Measurements from ENCODE around the gene ZMYM1.
"Not testable (repeated sequence)": the region's sequence is repeated elsewhere in the genome, so short reads cannot be mapped to it uniquely, and the experiment has no call there.

ZMYM1 gene

GRCh38 chr1:35044431-35044830 is 34.8 kb upstream of the ZMYM1 start:
- no peaks in the 10 kb centered on the region for H3K4me1 ChIP-seq (ENCODE audit: control insufficient read depth, insufficient read depth, low read length)
- no peaks in the 10 kb centered on the region for H3K36me3 ChIP-seq (ENCODE audit: control insufficient read depth, insufficient read depth, low read length)
- no peak for DNase-seq (ENCODE audit: low read depth, low spot score)
- H3K27me3 ChIP-seq (ENCODE audit: control insufficient read depth, insufficient read depth, low read length) = no peaks in the 10 kb centered on the region
- H3K9me3 ChIP-seq (ENCODE audit: control insufficient read depth, insufficient read depth, low read length) = no peaks in the 10 kb centered on the region
- no CpG with 5 or more reads among the region's 1 CpG for WGBS (ENCODE audit: insufficient coverage, insufficient read length)
- no peak overlapping the region for H3K4me3 ChIP-seq (ENCODE audit: low read length)
- no peak overlapping the region for H3K27ac ChIP-seq (ENCODE audit: low read length)

- WGBS (ENCODE audit: insufficient coverage, insufficient read length) = no CpG with 5 or more reads among the region's 5 CpGs
- Histone ChIP-seq H3K4me1 (ENCODE audit: control insufficient read depth, insufficient read depth, low read length) (no peaks in the 10 kb centered on the region), H3K4me3 (ENCODE audit: low read length) (no peak overlapping the region), H3K27me3 (ENCODE audit: control insufficient read depth, insufficient read depth, low read length) (no peaks in the 10 kb centered on the region), H3K9me3 (ENCODE audit: control insufficient read depth, insufficient read depth, low read length) (no peaks in the 10 kb centered on the region), H3K36me3 (ENCODE audit: control insufficient read depth, insufficient read depth, low read length) (no peaks in the 10 kb centered on the region), H3K27ac (ENCODE audit: low read length) (no peak overlapping the region)
- no peak for DNase-seq (ENCODE audit: low read depth, low spot score)
Measured at GRCh38 chr1:35046730-35047129, 32.5 kb upstream of the ZMYM1 start.

GRCh38 chr1:35047188-35047858 is 31.9 kb upstream of the ZMYM1 start:
- DNase-seq (ENCODE audit: low read depth, low spot score) = no peak
- H3K27ac ChIP-seq (ENCODE audit: low read length) = no peak overlapping the region
- H3K27me3 ChIP-seq (ENCODE audit: control insufficient read depth, insufficient read depth, low read length) = no peaks in the 10 kb centered on the region
- no CpG with 5 or more reads among the region's 2 CpGs for WGBS (ENCODE audit: insufficient coverage, insufficient read length)
- H3K4me1 ChIP-seq (ENCODE audit: control insufficient read depth, insufficient read depth, low read length) = no peaks in the 10 kb centered on the region
- H3K4me3 ChIP-seq (ENCODE audit: low read length) = no peak overlapping the region
- H3K36me3 ChIP-seq (ENCODE audit: control insufficient read depth, insufficient read depth, low read length) = no peaks in the 10 kb centered on the region
- no peaks in the 10 kb centered on the region for H3K9me3 ChIP-seq (ENCODE audit: control insufficient read depth, insufficient read depth, low read length)

- no peaks in the 10 kb centered on the region for H3K27me3 ChIP-seq (ENCODE audit: control insufficient read depth, insufficient read depth, low read length)
- DNase-seq (ENCODE audit: low read depth, low spot score) = no peak
- H3K4me1 ChIP-seq (ENCODE audit: control insufficient read depth, insufficient read depth, low read length) = no peaks in the 10 kb centered on the region
- no peaks in the 10 kb centered on the region for H3K36me3 ChIP-seq (ENCODE audit: control insufficient read depth, insufficient read depth, low read length)
- no peak overlapping the region for H3K4me3 ChIP-seq (ENCODE audit: low read length)
- no peaks in the 10 kb centered on the region for H3K9me3 ChIP-seq (ENCODE audit: control insufficient read depth, insufficient read depth, low read length)
- H3K27ac ChIP-seq (ENCODE audit: low read length) = no peak overlapping the region
- no CpG with 5 or more reads among the region's 12 CpGs for WGBS (ENCODE audit: insufficient coverage, insufficient read length)
Measured at GRCh38 chr1:35049116-35049515, 30.1 kb upstream of the ZMYM1 start.

- Histone ChIP-seq H3K27ac (ENCODE audit: low read length) (no peak overlapping the region), H3K9me3 (ENCODE audit: control insufficient read depth, insufficient read depth, low read length) (no peaks in the 10 kb centered on the region), H3K4me1 (ENCODE audit: control insufficient read depth, insufficient read depth, low read length) (no peaks in the 10 kb centered on the region), H3K36me3 (ENCODE audit: control insufficient read depth, insufficient read depth, low read length) (no peaks in the 10 kb centered on the region), H3K27me3 (ENCODE audit: control insufficient read depth, insufficient read depth, low read length) (no peaks in the 10 kb centered on the region), H3K4me3 (ENCODE audit: low read length) (no peak overlapping the region)
- DNase-seq (ENCODE audit: low read depth, low spot score) = no peak
- WGBS (ENCODE audit: insufficient coverage, insufficient read length) = no CpG with 5 or more reads among the region's 3 CpGs
Measured at GRCh38 chr1:35053433-35053832, 25.8 kb upstream of the ZMYM1 start.

- H3K27ac ChIP-seq (ENCODE audit: low read length); H3K9me3 ChIP-seq (ENCODE audit: control insufficient read depth, insufficient read depth, low read length); H3K36me3 ChIP-seq (ENCODE audit: control insufficient read depth, insufficient read depth, low read length); H3K4me3 ChIP-seq (ENCODE audit: low read length); H3K27me3 ChIP-seq (ENCODE audit: control insufficient read depth, insufficient read depth, low read length); DNase-seq (ENCODE audit: low read depth, low spot score); H3K4me1 ChIP-seq (ENCODE audit: control insufficient read depth, insufficient read depth, low read length): not testable (repeated sequence)
- no CpG with 5 or more reads among the region's 3 CpGs for WGBS (ENCODE audit: insufficient coverage, insufficient read length)
Measured at GRCh38 chr1:35054282-35054681, 24.9 kb upstream of the ZMYM1 start.

- not testable (repeated sequence) for DNase-seq (ENCODE audit: low read depth, low spot score); H3K27ac ChIP-seq (ENCODE audit: low read length); H3K4me3 ChIP-seq (ENCODE audit: low read length); H3K9me3 ChIP-seq (ENCODE audit: control insufficient read depth, insufficient read depth, low read length); H3K36me3 ChIP-seq (ENCODE audit: control insufficient read depth, insufficient read depth, low read length); H3K27me3 ChIP-seq (ENCODE audit: control insufficient read depth, insufficient read depth, low read length); H3K4me1 ChIP-seq (ENCODE audit: control insufficient read depth, insufficient read depth, low read length)
- WGBS (ENCODE audit: insufficient coverage, insufficient read length) = no CpG with 5 or more reads among the region's 7 CpGs
Measured at GRCh38 chr1:35058321-35058720, 20.9 kb upstream of the ZMYM1 start.

GRCh38 chr1:35058988-35059387 is 20.2 kb upstream of the ZMYM1 start:
- Histone ChIP-seq H3K27me3 (ENCODE audit: control insufficient read depth, insufficient read depth, low read length) (no peaks in the 10 kb centered on the region), H3K9me3 (ENCODE audit: control insufficient read depth, insufficient read depth, low read length) (no peaks in the 10 kb centered on the region), H3K27ac (ENCODE audit: low read length) (no peak overlapping the region), H3K36me3 (ENCODE audit: control insufficient read depth, insufficient read depth, low read length) (no peaks in the 10 kb centered on the region), H3K4me3 (ENCODE audit: low read length) (no peak overlapping the region), H3K4me1 (ENCODE audit: control insufficient read depth, insufficient read depth, low read length) (no peaks in the 10 kb centered on the region)
- no peak for DNase-seq (ENCODE audit: low read depth, low spot score)
- WGBS (ENCODE audit: insufficient coverage, insufficient read length) = no CpG with 5 or more reads among the region's 2 CpGs

- no CpG with 5 or more reads among the region's 4 CpGs for WGBS (ENCODE audit: insufficient coverage, insufficient read length)
- no peak overlapping the region for H3K4me3 ChIP-seq (ENCODE audit: low read length)
- H3K27ac ChIP-seq (ENCODE audit: low read length) = no peak overlapping the region
- DNase-seq (ENCODE audit: low read depth, low spot score) = no peak
- no peaks in the 10 kb centered on the region for H3K27me3 ChIP-seq (ENCODE audit: control insufficient read depth, insufficient read depth, low read length)
- no peaks in the 10 kb centered on the region for H3K4me1 ChIP-seq (ENCODE audit: control insufficient read depth, insufficient read depth, low read length)
- H3K36me3 ChIP-seq (ENCODE audit: control insufficient read depth, insufficient read depth, low read length) = no peaks in the 10 kb centered on the region
- H3K9me3 ChIP-seq (ENCODE audit: control insufficient read depth, insufficient read depth, low read length) = no peaks in the 10 kb centered on the region
Measured at GRCh38 chr1:35062518-35063196, 16.5 kb upstream of the ZMYM1 start.

GRCh38 chr1:35064265-35064664 is 14.9 kb upstream of the ZMYM1 start:
- H3K27me3 ChIP-seq (ENCODE audit: control insufficient read depth, insufficient read depth, low read length) = no peaks in the 10 kb centered on the region
- no peaks in the 10 kb centered on the region for H3K9me3 ChIP-seq (ENCODE audit: control insufficient read depth, insufficient read depth, low read length)
- no peaks in the 10 kb centered on the region for H3K36me3 ChIP-seq (ENCODE audit: control insufficient read depth, insufficient read depth, low read length)
- H3K4me3 ChIP-seq (ENCODE audit: low read length) = no peak overlapping the region
- no peaks in the 10 kb centered on the region for H3K4me1 ChIP-seq (ENCODE audit: control insufficient read depth, insufficient read depth, low read length)
- no peak for DNase-seq (ENCODE audit: low read depth, low spot score)
- no CpG with 5 or more reads among the region's 2 CpGs for WGBS (ENCODE audit: insufficient coverage, insufficient read length)
- no peak overlapping the region for H3K27ac ChIP-seq (ENCODE audit: low read length)

GRCh38 chr1:35069746-35070145 is 9.4 kb upstream of the ZMYM1 start:
- Histone ChIP-seq H3K27me3 (ENCODE audit: control insufficient read depth, insufficient read depth, low read length) (no peaks in the 10 kb centered on the region), H3K9me3 (ENCODE audit: control insufficient read depth, insufficient read depth, low read length) (no peaks in the 10 kb centered on the region), H3K4me1 (ENCODE audit: control insufficient read depth, insufficient read depth, low read length) (no peaks in the 10 kb centered on the region), H3K36me3 (ENCODE audit: control insufficient read depth, insufficient read depth, low read length) (no peaks in the 10 kb centered on the region), H3K4me3 (ENCODE audit: low read length) (no peak overlapping the region), H3K27ac (ENCODE audit: low read length) (no peak overlapping the region)
- DNase-seq (ENCODE audit: low read depth, low spot score) = no peak

Measured in iPS DF 6.9 (cell line).